AG09319 (cell line): ENCODE measurements around the gene SLC25A22.

Experiments used
- DNase-seq: peaks from one replicate; pipeline ENCODE4 v3.0.0-alpha.2; 2010; ENCODE audit warnings: low read depth; ENCODE audit errors: extremely low read depth
- CTCF ChIP-seq: IDR thresholded peaks from 2 replicates; pipeline ENCODE4 v1.5.1; 2011; ENCODE audit warnings: low read depth, mild to moderate bottlenecking, inconsistent platforms, low read length, moderate library complexity

Gene SLC25A22

GRCh38 chr11:813072-813455 is 15.0 kb upstream of the SLC25A22 start:
- DNase-seq, result no peak
- no peak for TF ChIP-seq CTCF

- DNase-seq, result no peak
- TF ChIP-seq CTCF, result no peak
These were observed 14.3 kb upstream of the SLC25A22 start for GRCh38 chr11:812390-812789.

GRCh38 chr11:811446-812245 is 13.6 kb upstream of the SLC25A22 start:
- no peak for DNase-seq
- TF ChIP-seq CTCF, result peak; percentile 4

GRCh38 chr11:810040-810567 is 12.0 kb upstream of the SLC25A22 start:
- DNase-seq, result no peak

GRCh38 chr11:809287-810039 is 11.4 kb upstream of the SLC25A22 start, which contains the start of gene RPLP2:
Gene RPLP2, plus strand, starts transcription at chr11:809967. Its CDS starts 268 bp downstream, at chr11:810235.
- no peak for TF ChIP-seq CTCF
- DNase-seq, result peak; percentile 94

More at GRCh38 chr11:810040-810567, 12.0 kb upstream of the SLC25A22 start:
- TF ChIP-seq CTCF, result no peak

GRCh38 chr11:808427-809286 is 10.6 kb upstream of the SLC25A22 start:
- no peak for TF ChIP-seq CTCF

More at GRCh38 chr11:808427-809286, 10.6 kb upstream of the SLC25A22 start:
- DNase-seq, result no peak
